Measurements from ENCODE around the gene QSER1.
A peak's percentile ranks its signal among the peaks of the same experiment; 100 is the strongest.
"Not testable (repeated sequence)": the region's sequence is repeated elsewhere in the genome, so short reads cannot be mapped to it uniquely, and the experiment has no call there.

The QSER1 gene

DNA sequence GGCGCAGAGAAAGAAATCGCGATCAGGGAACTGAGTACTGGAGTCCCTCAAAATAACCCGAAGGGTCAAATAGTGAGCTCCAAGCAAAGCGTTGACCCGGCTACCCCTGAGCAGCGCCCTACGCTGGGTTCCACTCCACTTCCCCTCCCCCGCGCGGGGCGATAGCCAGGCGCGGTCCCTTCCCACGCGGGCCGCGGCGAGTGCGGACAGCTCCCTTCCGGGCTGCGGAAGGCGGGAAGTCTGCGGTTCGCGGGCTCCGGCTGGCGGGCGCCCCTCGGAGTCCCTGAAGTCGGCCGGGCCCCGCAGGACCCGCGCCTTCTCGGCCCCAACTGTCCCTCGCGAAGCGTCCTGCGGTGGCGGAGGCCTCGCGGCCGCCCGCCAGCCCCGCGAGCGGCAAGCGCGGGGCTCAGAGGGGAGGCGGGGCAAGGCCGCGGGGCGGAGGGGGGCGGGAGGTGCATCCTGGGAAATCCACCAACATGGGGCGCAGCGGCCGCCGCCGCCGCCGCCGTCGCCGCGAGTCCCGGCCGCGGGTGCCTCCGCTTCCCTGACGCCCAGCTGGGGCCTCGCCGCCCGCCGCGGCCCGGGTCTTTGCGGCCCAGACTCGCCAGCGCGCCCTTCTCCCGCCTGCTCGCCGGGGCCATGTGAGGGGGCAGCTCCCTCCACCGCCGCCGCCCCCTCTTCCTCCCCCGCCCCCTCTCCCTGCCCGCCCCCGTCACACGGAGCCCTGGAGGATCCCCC, at the start of gene QSER1:
QSER1 (plus strand) TSS at position 457 of the 738 bp plus-strand sequence. CDS start 315 bp downstream, outside the sequence.
- peak; percentile 84 for DNase-seq

- no peak for DNase-seq
Measured at GRCh38 chr11:32843544-32843943, 49.1 kb upstream of the QSER1 start.

DNA sequence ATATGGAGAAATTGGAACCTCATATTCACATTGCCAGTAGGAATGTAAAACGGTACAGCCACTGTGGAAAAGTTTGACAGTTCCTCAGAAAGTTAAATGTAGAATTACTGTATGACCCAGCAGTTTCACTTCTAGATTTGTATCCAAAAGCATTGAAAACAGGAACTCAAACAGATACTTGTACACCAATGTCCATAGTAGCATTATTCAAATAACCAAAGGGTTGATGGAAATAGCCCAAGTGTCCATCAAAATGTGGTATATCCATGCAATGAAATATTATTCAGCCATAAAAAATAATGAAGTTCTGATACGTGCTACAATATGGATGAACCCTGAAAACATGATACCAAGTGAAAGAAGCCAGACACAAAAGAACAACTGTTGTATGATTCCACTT, 45.1 kb upstream of the QSER1 start:
- peak; percentile 10 for DNase-seq

DNA sequence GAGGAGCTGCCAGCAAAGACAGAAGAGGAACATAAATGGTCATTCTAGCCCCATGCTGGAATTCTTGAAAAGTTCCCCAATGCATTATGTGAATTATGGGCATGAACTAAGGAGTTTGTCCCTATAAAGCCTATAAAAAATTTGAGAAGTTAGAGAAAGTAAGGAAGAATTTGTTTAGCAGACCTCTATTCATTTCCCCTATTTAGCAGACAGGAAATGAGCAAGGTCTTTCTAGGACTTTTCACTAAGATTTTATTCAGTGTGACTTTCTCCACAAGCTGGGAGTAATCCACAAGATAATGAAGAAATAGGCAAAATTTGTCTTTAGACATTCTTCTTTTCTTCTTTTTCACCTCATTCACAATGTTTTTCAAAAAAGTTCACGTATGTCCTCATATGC, 42.9 kb upstream of the QSER1 start:
- no peak for DNase-seq

GRCh38 chr11:32851251-32851650, 41.4 kb upstream of the QSER1 start:
- DNase-seq, result no peak

GRCh38 chr11:32852207-32852606, 40.4 kb upstream of the QSER1 start:
- no peak for DNase-seq

DNA sequence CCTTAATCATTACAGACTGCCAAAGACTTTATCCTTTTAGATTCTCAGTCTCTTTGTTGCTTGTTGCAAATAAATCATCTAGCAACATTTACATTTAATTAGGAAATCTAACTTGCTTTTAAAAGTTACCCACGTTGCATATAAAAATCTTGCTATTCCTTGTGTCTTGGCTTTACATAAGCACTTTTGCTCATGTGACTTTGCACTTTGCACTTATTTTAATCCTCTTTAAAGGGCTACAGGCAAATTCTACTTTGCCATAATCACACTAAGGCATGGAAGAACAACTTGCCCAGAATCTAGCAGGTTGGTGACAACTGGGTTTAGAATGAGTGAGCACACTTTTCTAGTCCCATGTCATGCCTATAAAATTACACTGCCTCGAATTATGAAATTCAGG, 37.0 kb upstream of the QSER1 start:
- no peak for DNase-seq

GRCh38 chr11:32858731-32859130, 33.9 kb upstream of the QSER1 start:
- no peak for DNase-seq

GRCh38 chr11:32861850-32862577, 30.6 kb upstream of the QSER1 start:
- DNase-seq, result no peak

GRCh38 chr11:32864555-32864954, 28.1 kb upstream of the QSER1 start:
- no peak for DNase-seq

- DNase-seq, result not testable (repeated sequence)
Measured at GRCh38 chr11:32868752-32869151, 23.9 kb upstream of the QSER1 start.

DNA sequence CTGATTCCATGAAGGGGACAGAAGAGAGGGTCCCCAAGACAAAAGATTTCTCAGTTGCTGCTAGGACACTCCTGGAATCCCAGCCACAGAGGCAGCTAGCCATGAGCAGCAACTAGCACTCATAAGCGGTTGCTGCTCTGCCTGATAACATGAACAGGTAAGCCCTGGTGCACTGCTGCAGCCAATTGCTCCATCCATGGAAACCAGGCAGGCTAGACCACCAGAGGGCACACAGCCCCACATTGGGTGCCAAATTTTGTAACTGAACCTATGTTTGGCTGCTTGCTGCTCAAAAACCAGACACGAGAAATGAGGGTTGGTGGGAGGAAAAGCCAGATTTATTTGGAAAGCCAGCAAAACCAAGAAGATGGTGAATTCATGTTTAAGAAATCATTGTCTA, 21.9 kb upstream of the QSER1 start:
- DNase-seq, result no peak

DNA sequence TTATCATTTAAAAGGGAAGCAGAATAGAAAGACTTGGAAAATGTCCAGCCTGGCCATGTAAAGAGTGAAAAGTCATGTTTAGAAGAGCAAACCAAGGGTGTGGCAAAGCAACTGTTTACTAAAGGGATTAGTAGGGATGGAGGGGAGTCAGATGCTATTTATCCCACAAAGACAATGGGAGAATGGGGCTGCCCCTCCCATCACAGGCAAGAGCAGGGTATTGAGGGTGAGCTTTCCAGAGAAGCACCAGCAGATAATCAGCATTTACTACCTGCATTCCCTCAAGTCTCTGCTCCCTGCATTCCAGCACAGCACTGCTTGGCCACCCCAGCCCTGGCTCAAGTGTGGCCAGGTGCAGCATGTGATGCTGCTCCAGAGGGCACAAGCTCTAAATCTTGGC, 18.5 kb upstream of the QSER1 start:
- no peak for DNase-seq

GRCh38 chr11:32881286-32881685, 11.3 kb upstream of the QSER1 start:
- DNase-seq, result no peak

- DNase-seq, result no peak
Measured at GRCh38 chr11:32883421-32883820, 9.2 kb upstream of the QSER1 start.

DNA sequence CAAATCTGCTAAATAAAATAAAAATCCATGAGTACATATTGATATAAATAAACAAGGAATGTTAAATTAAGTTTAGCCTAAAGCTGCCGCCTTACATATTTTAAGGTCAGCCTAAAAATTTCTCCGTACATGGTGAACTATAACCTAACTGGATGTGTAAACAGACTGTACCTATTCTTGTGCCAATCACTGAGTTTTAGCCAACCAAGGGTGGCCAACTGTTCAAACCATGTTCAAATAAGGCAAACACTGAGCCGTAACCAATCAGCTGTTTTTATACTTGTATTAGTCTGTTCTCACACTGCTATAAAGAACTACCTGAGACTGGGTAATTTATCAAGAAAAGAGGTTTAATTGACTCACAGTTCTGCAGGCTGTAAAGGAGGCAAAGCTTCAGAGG, 8.6 kb upstream of the QSER1 start:
- no peak for DNase-seq

GRCh38 chr11:32884770-32885384, 7.7 kb upstream of the QSER1 start:
- no peak for DNase-seq

DNA sequence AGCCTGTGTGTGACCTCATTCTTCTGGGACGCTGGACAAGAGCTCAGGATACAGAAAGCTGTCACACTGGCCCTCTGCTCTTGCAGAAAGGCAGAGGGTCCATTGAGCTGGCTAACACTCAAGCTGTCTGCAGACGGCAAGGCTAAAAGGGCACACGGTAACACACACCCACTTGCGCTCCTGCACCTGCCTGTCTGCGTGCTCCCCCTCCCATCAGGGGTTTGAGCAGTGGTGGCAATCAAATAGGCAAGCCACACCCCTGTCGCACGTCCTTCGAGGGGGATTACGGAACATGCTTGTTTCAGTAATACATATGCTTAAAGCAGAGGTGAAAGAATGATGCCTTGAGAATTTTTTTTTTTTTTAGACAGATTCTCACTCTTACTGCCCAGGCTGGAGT, 7.1 kb upstream of the QSER1 start:
- no peak for DNase-seq

DNA sequence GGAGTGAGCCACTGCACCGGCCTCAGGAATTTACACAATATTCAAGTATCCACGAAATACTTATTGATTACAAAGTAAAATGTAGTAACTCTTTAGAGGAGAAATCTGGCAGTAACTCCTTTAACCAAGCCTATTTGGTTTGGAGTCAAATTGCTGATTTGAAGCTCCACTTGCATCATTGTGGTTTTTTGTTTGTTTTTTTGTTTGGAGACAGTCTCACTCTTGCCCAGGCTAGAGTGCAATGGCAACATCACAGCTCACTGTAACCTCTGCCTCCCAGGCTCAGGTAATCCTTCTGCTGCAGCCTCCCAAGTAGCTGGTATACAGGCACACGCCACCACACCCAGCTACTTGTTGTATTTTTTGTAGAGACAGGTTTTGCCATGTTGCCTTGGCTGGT, 6.4 kb upstream of the QSER1 start:
- DNase-seq, result no peak

DNA sequence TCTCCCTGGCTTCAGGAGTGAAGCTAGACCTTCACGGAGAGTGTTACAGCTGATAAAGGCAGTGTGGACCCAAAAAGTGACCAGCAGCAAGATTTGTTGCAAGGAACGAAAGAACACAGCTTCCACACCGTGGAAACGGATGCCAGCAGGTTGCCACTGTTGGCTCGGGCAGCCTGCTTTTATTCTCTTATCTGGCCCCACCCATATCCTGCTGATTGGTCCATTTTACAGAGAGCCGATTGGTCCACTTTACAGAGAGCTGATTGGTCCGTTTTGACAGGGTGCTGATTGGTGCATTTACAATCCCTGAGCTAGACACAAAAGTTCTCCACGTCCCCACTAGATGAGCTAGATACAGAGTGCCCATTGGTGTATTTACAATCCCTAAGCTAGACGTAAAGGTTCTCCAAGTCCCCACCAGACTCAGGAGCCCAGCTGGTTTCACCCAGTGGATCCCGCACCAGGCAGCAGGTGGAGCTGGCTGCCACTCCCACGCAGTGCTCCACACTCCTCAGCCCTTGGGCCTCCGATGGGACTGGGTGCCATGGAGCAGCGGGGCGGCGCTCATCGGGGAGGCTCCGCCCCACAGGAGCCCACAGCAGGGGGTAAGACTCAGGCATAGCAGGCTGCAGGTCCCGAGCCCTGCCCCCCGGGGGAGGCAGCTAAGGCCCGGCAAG, 4.8 kb upstream of the QSER1 start:
- DNase-seq, result not testable (repeated sequence)

DNA sequence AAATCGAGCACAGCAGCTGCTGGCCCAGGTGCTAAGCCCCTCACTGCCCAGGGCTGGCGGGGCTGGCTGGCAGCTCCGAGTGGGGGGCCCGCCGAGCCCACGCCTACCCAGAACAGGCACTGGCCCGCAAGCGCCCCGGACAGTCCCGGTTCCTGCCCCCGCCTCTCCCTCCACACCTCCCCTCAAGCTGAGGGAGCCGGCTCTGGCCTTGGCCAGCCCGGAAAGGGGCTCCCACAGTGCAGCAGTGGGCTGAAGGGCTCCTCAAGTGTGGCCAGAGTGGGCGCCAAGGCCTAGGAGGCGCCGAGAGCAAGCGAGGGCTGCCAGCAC, 4.3 kb upstream of the QSER1 start:
- DNase-seq, result not testable (repeated sequence)

- DNase-seq, result no peak
Measured at GRCh38 chr11:32888805-32889204, 3.8 kb upstream of the QSER1 start.

- no peak for DNase-seq
Measured at GRCh38 chr11:32890843-32891656, 1.6 kb upstream of the QSER1 start.
